ENCODE data around the gene DTX3.
"Not testable (repeated sequence)": the region's sequence is repeated elsewhere in the genome, so short reads cannot be mapped to it uniquely, and the experiment has no call there.

Gene DTX3

DNA sequence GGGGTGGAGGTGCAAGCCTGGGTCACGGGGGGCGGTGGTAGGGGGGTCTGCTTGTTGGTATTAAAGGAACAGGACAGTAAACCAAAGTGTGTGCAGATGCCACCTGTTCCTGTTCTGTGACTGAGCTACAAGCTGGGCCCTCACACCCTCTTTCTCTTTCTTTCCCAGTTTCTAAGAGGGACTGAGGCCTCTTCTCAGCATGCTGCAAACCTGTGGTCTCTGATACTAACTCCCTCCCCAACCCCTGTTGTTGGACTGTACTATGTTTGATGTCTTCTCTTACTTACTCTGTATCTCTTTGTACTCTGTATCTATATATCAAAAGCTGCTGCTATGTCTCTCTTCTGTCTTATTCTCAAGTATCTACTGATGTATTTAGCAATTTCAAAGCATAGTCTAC is 20.6 kb upstream of the DTX3 start:
- no peak for DNase-seq

- DNase-seq = no peak
Measured at GRCh38 chr12:57584690-57585089, 19.9 kb upstream of the DTX3 start.

DNA sequence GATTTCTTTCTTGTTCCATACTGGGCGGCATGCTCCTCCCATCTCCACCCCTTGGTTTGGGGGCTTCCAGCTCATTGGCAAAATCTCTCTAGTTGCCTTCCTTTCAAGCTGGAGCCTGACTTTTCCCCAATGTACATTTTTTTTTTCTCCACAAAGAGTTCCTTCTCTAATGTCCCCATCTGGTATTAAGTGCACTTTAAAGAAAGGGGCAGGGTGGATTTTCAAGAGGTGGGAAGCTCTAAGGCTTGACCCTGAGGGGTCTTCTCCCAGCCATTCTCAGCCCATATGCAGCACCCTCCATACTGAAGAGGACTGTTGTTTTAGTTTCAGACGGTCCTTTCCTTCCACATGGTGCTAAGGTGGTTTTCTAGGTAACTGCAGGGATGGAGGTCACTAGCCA is 19.5 kb upstream of the DTX3 start:
- no peak for DNase-seq

DNA sequence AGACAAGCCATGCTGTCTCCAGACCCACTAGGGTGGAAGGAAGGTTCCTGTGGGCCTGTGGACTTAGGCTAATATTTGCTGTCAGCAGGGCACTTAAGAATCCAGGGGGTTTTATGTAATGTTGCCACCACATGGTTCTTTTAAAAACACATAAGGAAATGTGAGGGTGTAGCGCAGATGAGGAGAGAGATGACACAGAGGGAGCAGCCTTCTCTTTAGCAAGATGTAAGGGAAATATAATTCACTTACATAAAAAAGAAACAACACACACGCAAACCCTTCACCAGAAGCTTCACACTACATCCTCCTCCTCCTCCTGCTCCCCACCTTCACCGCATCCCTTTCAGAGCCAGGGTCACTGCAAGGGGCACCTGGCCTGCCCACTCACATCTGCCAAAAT is 18.5 kb upstream of the DTX3 start:
- no peak for DNase-seq

DNA sequence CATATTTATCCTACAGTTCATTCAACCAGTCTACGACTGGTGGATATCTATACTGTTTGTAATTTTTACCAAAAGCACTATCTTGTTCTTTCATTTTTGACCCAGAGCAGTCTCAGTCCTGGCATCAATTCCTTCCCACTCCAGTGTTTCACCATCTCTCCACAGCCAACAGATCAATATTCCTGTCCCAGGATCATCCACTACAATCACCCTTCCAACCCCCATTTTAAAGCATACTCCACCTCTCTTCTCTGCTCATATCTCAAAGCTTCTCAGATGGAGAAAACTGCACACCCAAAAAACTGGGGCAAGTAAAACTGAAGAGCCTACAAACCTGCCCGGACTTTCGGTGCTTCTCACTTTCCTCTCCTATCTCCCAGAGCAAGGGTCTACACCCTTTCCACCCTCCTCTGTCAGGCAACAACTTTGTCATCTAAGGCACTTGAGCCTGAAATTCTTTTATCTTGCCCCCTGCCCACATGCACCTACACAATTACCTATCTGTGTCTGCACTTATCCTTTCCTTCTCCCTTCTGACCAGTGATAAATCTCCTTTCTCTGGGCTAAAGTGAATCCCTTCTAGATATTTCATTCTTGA is 17.7 kb upstream of the DTX3 start:
- no peak for DNase-seq

GRCh38 chr12:57588951-57589610 is 15.5 kb upstream of the DTX3 start:
- not testable (repeated sequence) for DNase-seq

- DNase-seq = no peak
Measured at GRCh38 chr12:57590479-57590863, 14.2 kb upstream of the DTX3 start.

GRCh38 chr12:57590864-57591781 is 13.5 kb upstream of the DTX3 start, which contains the start of gene PIP4K2C:
TSS of gene PIP4K2C (plus strand) at chr12:57591192. CDS start at chr12:57591290, 98 bp downstream.
- DNase-seq = peak; percentile 77

- no peak for DNase-seq
Measured at GRCh38 chr12:57591782-57592325, 12.8 kb upstream of the DTX3 start.

DNA sequence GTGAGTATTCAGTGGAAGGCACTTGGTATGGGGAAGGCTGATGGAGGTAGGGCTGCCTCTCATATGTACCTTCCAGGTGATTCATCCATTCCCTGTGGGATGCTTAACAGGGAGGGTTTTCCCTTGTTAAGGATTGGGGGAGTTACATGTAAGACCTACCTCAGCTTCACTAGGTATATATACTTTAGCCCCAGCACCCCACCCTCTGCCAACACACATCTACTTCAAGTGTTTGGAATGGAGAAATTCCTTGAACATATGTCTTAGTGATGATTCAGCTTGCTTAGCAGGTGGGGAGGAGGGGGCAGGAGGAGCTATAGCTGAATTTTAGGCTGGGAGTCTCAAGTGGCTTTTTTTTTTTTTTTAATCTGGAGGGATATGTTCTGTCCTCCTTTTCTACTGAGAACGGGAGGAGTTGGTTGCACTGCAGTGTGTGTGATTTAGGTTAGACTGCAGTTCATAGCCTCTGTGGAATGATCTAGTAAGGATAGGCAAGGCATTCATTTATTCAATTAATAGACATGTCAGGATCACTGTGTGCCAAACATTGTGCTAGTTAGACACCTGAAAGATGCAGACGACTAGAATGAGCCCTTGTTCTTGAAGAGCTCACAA is 12.0 kb upstream of the DTX3 start:
- no peak for DNase-seq

DNA sequence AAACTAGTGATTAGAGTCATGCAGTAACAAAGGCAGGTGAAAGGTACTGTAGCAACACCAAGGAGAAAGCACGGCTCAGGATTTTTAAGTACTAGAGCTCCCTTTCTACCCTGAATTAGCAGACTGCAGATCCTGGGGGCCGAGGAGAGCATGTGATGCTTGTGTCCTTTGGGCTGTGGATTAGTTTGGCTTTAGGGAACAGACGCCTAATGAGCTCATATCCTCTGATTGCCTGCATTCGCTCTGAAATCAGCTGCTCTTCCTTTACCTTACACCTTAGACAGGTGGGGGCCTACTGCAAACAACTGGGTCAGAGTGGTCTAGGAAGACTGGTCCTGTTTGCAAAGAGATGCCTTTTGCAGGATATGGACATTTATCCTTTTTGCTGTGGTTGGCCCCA is 11.4 kb upstream of the DTX3 start:
- no peak for DNase-seq

DNA sequence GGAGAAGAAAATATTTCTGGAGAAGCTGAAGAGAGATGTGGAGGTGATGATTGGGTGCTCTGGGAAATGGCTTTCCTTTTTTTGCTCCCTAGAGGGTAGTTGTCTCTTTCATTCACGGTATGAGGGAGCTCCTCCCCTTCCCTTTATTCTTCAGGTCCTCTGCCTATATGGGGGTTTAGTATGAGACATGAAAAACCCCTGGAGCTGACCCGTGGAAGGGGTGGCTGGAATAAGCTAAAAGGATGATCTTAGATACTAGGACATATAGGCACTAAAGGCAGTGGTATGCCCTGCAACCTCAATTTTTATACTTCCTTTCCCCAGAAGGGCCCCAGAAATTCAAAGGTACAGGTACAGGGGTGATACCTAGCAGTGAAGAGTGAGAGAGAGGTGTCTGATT is 4.2 kb upstream of the DTX3 start:
- DNase-seq = no peak

DNA sequence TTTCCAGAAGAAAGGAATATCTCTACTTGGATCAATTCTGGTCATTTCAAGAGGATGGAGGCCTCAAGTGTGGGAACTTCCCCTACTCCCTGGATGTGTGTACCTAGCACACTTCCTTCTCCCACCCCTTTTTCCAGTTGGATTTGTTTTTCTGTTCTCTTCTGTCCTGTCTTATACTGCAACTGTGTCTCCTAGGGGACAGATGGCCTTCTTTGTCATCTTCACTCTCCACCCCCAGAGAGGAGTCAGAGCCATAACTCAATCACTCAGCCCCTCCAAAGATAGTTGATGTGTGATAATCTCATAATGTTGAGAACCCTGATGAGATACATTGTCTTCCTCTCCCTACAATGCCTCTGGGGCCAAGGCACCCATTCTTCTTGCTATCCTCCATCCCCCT is 2.1 kb upstream of the DTX3 start:
- DNase-seq = no peak

DNA sequence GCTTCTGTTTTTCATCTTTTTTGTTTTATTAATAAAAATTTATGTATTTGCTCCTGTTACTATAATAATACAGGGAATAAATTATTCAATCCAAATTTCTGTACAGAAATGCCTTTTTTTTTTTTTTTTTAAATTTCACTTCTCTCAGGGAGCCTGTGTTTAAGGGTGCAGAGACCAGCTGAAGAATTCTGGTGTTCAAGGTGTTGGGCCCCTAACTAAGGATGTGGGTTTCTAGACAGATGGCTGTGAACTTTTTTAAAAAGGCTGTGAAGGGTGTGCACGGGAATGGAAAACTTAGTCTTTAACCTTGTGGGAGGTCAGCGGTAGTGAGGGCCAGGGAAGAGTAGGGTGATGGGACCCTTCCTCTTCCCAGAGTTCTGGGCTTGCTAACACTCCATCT is 1.3 kb upstream of the DTX3 start:
- DNase-seq = no peak

DNA sequence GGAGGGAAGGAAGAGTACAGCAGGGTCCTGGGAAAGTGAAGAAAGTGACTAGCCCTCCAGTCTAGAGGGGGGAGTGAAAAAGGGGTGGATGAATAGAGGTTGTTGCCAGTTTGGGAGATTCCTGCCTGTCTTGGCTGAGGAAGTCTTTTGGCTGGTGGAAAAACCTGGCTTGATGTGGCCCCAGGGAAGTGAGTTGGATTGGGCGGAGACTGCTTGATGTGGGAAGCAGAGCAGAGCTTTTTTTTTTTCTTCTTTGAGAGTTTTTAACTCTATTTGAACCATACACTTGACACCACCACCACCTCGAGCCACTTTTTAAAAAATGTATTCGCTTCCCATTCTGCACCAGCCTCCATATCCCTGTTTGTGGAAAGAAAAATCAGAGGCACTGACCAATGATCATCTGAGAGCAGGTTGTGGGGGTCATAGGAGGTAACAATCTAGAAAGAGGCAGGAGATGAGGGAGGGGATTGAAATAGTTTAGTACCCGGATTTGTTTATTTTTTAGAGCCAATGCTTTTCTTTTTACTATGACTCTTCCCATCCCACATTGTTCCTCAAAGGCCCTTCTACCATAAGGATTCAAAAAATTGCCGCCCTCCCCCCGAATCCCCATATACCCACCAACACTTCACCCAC is 690 bp upstream of the DTX3 start:
- DNase-seq = no peak

GRCh38 chr12:57604992-57605810 is 577 bp downstream of the DTX3 start:
- DNase-seq = no peak

DNA sequence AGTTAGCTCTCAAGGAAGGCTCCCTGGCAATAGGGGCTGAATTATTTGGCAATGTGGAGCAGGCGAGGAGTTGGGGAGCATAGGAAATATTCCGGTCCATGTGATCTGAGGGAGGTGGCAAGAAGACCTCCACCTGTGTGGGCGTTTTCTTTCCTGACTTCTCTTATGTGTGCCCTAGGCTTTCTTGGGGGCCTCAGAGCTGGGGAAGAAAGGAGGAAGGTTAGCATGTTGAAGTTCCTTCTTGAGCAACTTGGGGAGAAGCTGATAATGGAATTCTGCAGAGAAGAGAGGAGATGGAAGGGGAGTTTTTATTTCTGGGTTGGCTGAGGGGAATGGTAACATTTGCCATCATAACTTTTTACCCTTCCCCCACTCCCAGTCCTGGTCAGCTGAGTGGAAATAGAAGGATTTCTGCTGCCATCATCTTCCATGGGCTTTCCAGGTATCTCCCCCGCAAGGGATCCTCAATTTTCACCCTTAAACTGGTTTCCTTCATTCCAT is 1.2 kb downstream of the DTX3 start:
- no peak for DNase-seq

DNA sequence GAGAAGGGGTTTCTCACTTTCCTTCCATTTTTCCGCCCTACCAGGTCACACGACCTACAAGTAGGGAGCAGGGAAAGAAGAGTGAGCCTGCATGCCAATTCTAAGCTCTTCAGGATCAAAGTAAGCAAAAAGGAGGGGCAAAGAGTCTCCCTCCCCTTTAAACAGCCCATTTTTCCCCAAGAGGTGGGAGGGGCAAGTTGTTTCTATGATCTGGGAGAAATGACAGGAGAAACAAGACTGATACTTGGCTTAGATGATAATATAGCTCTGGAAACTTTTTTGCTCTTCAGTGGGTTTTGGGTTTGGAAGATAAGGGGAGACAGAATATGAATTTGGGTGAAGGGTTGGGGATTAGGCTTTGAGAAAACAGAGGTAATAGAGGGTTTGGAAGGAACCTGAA is 1.8 kb downstream of the DTX3 start:
- DNase-seq = no peak

- no peak for DNase-seq
Measured at GRCh38 chr12:57606821-57607220, 2.2 kb downstream of the DTX3 start.

DNA sequence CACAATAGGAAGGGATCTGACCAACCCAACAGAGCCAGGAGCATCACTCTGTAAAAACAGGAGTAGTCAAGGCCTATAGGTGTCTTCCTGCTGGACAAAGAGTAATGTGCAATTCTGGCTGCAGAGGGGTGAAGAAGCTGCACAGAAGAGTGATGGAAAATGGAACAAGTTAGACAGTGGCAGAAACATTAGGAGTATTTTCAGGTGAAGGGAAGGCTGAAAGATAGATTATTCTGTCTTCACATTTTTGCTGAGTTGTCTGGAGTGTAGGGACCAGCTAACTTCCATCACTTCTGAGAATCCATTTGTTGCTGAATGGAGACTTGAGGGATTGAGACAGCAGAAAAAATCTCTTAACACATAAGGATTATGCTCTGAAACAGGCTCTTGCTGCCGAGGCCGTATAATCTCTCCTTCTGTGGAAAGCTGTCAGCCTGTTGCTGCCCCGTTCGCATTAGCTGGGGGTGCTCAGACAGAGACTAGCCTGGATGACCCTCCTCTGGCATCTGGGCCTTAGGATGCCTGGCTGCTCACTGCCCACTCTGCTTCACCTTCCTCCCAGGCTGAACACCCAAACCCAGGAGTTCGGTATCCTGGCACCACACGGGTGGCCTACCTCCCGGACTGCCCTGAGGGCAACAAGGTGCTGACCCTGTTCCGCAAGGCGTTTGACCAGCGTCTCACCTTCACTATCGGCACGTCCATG is 3.5 kb downstream of the DTX3 start:
- no peak for DNase-seq
